Measurements from ENCODE around the gene MPPED2.

MPPED2 gene

GRCh38 chr11:30585125-30585891 is 845 bp downstream of the MPPED2 start:
- H3K27ac ChIP-seq, result no peak overlapping the region

GRCh38 chr11:30583476-30584280 is 2.5 kb downstream of the MPPED2 start:
- H3K27ac ChIP-seq, result no peak overlapping the region
- no peak for TF ChIP-seq CTCF (conservative IDR thresholded peaks at IDR 0.05)
- TF ChIP-seq ZFX (IDR thresholded peaks at IDR 0.05), result no peak

More at GRCh38 chr11:30585125-30585891, 845 bp downstream of the MPPED2 start:
- TF ChIP-seq ZFX (IDR thresholded peaks at IDR 0.05) (no peak), CTCF (conservative IDR thresholded peaks at IDR 0.05) (no peak)

GRCh38 chr11:30582726-30583125 is 3.4 kb downstream of the MPPED2 start:
- no peak for TF ChIP-seq CTCF (conservative IDR thresholded peaks at IDR 0.05)
- no peak for TF ChIP-seq ZFX (IDR thresholded peaks at IDR 0.05)
- H3K27ac ChIP-seq, result no peak overlapping the region

- no peak overlapping the region for H3K27ac ChIP-seq
These were observed 4.5 kb downstream of the MPPED2 start for GRCh38 chr11:30581675-30582074.

GRCh38 chr11:30580573-30580972 is 5.6 kb downstream of the MPPED2 start:
- H3K27ac ChIP-seq, result no peak overlapping the region
- TF ChIP-seq ZFX (IDR thresholded peaks at IDR 0.05) (no peak), CTCF (conservative IDR thresholded peaks at IDR 0.05) (no peak)

More at GRCh38 chr11:30581675-30582074, 4.5 kb downstream of the MPPED2 start:
- TF ChIP-seq CTCF (conservative IDR thresholded peaks at IDR 0.05) (no peak), ZFX (IDR thresholded peaks at IDR 0.05) (no peak)

- no peak overlapping the region for H3K27ac ChIP-seq
These were observed 6.6 kb downstream of the MPPED2 start for GRCh38 chr11:30579415-30580175.

More at GRCh38 chr11:30579415-30580175, 6.6 kb downstream of the MPPED2 start:
- TF ChIP-seq ZFX (IDR thresholded peaks at IDR 0.05) (no peak), CTCF (conservative IDR thresholded peaks at IDR 0.05) (no peak)
